Measurements from ENCODE around the gene SLC25A1. TPM values are rescaled to one million over a fixed set of nuclear protein-coding genes. Genes with fewer than 3 reads are reported as not detected.

SLC25A1 gene
- total RNA-seq, 1 experiment from 2014 or later = 34.5 TPM

DNA sequence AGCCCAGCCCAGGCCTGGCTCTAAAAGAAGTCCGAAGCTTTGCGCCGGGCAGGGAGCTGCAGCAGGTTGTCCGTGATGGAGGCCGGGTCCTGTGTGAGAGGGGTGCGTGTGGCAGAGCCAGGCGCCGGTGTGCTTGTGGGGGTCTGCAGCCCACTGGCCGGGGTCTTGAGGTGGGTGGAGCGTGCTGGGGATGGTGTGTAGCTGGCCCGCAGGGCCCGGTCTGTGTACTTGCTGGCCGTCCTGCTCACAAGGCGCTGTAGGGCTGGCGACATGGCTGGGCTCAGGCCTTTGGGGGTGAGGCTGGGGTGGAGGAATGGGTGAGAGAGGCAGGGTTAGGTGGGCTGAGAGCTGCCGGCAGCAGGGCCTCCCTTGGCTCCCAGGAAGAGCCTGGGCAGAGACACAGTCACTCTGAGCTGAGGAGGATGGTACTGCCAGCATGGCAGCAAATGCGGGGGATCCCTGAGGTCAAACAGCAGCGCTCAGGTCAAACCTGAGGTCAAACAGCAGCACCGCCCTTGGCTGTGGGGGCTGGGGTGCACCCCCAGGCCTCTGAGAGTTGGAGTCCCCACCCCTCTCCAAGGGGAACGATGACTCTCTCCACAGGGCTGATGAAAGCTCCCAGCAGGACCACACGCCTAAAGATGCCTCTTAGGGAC is 44.2 kb downstream of the SLC25A1 start:
- DNase-seq = no peak
- Histone ChIP-seq H3K27ac (no peak overlapping the region), H3K27me3 (no peaks in the 10 kb centered on the region), H3K4me3 (no peak overlapping the region), H3K9me3 (replicated peaks) (no peaks in the 10 kb centered on the region), H3K4me1 (no peaks in the 10 kb centered on the region), H3K36me3 (peaks cover 32% of the 10 kb centered on the region)

DNA sequence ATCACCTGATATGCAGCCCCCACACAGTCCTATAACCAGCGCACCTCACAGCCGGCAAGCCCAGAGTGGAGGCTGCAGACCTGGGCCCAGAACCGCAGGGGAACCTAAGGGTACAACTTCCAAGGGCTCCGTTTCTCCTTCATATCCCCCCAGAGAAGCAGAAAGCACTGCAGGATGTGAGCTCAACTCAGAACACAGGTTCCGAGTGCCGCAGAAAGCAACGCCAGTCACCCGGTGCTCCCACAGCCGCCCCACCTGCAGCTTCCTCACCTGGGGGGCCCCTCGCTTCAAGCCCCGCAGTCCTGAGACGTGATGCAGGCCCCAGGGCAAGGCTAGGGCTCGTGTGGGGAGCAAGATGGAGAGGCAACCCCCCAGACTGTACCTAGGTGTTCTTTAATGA is 45.0 kb downstream of the SLC25A1 start:
- Histone ChIP-seq H3K36me3 (peaks cover 26% of the 10 kb centered on the region), H3K4me3 (no peak overlapping the region), H3K9me3 (replicated peaks) (no peaks in the 10 kb centered on the region), H3K27ac (no peak overlapping the region), H3K27me3 (no peaks in the 10 kb centered on the region), H3K4me1 (no peaks in the 10 kb centered on the region)
- no peak for DNase-seq

DNA sequence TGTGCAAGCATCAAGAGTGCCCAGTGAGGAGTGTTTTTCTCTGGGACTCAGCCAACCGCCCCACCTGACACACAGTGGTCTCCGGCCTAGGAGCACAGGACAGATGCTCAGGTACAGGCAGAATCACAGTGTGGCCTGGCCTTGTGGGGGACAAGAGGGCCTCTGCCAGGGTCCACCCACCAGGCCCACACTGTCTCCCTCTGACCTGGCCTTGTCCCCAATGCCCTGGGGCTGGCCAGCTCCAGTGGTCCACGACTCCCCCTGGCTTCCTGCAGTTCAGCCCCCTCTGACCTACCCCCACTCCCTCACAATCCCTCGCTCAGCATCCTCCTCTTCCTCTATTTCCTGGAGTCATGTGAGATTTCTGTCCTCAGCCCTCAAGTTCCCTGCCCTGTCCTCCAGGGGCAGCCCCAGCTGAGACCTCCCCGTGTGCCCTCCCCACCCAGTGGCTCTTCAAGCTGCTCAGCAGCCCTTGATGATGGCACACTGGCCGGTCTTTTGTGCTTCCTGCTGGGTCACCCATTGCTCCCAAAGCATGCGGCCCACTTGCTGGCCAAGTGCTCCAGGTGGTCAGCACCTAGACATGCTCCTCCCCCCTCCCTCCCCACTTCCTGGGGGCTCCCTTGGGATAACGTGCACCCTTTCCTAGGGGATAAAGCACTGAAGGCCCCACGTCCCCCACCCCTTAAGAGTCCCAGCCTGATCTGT is 45.7 kb downstream of the SLC25A1 start:
- H3K36me3 ChIP-seq = peaks cover 26% of the 10 kb centered on the region
- H3K4me1 ChIP-seq = no peaks in the 10 kb centered on the region
- no peak overlapping the region for H3K27ac ChIP-seq
- DNase-seq = no peak
- H3K4me3 ChIP-seq = no peak overlapping the region
- H3K9me3 ChIP-seq (replicated peaks) = no peaks in the 10 kb centered on the region
- no peaks in the 10 kb centered on the region for H3K27me3 ChIP-seq

DNA sequence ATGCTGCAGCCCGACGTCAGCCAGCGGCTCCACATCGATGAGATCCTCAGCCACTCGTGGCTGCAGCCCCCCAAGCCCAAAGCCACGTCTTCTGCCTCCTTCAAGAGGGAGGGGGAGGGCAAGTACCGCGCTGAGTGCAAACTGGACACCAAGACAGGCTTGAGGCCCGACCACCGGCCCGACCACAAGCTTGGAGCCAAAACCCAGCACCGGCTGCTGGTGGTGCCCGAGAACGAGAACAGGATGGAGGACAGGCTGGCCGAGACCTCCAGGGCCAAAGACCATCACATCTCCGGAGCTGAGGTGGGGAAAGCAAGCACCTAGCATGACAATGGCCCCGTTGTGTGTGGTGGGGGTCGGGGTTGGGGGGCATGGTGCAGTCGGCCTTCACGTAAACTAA is 46.4 kb downstream of the SLC25A1 start:
- Histone ChIP-seq H3K4me1 (no peaks in the 10 kb centered on the region), H3K27ac (no peak overlapping the region), H3K9me3 (replicated peaks) (no peaks in the 10 kb centered on the region), H3K27me3 (no peaks in the 10 kb centered on the region), H3K36me3 (peaks cover 19% of the 10 kb centered on the region), H3K4me3 (no peak overlapping the region)
- DNase-seq = no peak

DNA sequence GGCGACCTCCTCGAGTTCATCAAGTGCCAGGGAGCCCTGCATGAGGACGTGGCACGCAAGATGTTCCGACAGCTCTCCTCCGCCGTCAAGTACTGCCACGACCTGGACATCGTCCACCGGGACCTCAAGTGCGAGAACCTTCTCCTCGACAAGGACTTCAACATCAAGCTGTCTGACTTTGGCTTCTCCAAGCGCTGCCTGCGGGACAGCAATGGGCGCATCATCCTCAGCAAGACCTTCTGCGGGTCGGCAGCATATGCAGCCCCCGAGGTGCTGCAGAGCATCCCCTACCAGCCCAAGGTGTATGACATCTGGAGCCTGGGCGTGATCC is 46.9 kb downstream of the SLC25A1 start:
- Histone ChIP-seq H3K27ac (no peak overlapping the region), H3K4me1 (no peaks in the 10 kb centered on the region), H3K27me3 (no peaks in the 10 kb centered on the region), H3K4me3 (no peak overlapping the region), H3K9me3 (replicated peaks) (no peaks in the 10 kb centered on the region), H3K36me3 (peaks cover 17% of the 10 kb centered on the region)
- DNase-seq = no peak

DNA sequence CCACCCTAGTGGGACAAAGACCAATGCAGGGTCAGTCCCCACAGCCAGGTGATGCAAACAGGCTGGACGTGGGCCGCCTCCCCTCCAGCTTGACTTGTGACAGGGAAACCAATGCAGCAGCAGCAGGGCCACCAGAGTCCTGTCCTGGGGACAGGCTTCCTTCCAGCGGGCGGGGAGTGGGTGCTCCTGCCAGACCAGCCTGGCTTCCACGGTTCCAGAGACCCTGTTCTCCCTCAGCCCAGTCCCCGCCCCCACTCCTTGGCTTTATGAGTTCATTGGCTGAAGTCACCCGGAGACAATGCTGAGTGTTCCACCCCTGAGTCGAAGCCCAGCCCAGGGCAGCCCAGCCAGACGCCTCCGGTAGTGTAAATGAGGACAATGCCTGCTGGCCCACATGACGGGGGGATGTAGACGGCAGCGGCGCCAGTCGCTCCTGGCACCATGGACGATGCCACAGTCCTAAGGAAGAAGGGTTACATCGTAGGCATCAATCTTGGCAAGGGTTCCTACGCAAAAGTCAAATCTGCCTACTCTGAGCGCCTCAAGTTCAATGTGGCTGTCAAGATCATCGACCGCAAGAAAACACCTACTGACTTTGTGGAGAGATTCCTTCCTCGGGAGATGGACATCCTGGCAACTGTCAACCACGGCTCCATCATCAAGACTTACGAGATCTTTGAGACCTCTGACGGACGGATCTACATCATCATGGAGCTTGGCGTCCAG is 47.4 kb downstream of the SLC25A1 start, which contains the start of gene TSSK2:
TSS of gene TSSK2 (plus strand) at position 350 of the 726 bp plus-strand sequence. CDS start at position 442, 92 bp downstream.
- Histone ChIP-seq H3K4me1 (no peaks in the 10 kb centered on the region), H3K4me3 (no peak within 1 kb of the TSS), H3K36me3 (peaks cover 16% of the 10 kb centered on the region; the same call in 1 of the 2 replicates), H3K9me3 (replicated peaks) (no peaks in the 10 kb centered on the region), H3K27me3 (no peaks in the 10 kb centered on the region), H3K27ac (no peak within 1 kb of the TSS)
- no peak for DNase-seq

DNA sequence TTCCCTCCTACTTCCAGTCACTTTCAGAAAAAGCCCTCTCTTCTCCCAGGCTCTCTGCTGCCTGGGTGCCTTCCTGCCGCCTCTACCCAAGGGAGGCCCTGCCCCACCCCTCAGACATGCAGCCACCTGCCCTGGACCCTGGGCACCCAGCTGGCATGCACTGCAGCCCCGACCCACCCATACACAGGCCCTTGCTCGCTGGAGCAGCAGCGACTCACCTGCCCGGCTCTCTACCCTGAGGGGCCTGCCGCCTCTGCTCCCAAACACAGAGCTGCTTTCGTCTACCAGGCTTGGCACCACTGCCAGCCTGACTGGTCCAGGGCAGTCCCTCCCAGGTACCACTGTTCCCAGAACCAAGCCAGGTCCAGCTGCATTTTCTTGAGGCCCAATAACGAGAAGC is 48.7 kb downstream of the SLC25A1 start:
- Histone ChIP-seq H3K36me3 (peaks cover 11% of the 10 kb centered on the region; the same call in 1 of the 2 replicates), H3K9me3 (replicated peaks) (no peaks in the 10 kb centered on the region), H3K27me3 (no peaks in the 10 kb centered on the region), H3K4me3 (no peak overlapping the region), H3K27ac (no peak overlapping the region), H3K4me1 (no peaks in the 10 kb centered on the region)
- no peak for DNase-seq

DNA sequence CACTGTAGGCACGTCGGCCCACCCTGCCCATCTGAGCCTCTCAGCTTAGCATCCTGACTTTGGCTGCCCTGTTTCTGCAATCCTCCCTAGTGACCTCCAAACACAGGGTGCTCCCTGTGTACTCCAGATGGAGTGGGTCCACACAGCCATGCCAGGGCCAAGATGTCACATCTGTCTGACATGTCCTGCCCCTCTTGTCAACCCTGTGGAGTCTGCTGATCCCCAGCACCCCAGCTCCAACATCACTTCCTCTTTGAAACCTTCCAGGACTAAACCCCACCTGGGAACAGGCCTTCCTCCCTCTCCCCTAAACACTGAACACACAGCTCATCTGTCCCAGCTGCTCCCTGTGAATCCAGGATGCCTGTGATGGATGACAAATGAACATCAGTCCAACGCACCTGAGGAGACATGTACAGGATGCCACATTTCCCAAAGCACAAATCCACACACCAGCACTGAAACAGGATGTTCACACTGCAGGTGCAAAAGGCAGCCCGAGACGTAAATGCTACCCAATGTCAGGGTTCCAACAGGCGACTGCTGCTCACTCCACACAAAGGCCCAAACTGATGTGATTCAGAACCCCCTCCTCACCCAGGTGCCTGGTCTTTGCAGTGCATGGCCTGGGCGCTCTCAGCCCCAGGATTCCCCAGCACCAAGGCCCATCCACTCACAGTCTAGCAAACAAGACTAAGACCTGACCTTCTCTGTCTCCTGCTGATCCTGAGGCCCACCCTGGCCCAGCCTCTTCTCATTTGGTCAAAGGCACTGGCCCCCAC is 49.4 kb downstream of the SLC25A1 start:
- H3K4me1 ChIP-seq = no peaks in the 10 kb centered on the region
- H3K36me3 ChIP-seq = peaks cover 10% of the 10 kb centered on the region; the same call in 1 of the 2 replicates
- no peak overlapping the region for H3K4me3 ChIP-seq
- H3K27ac ChIP-seq = no peak overlapping the region
- no peaks in the 10 kb centered on the region for H3K9me3 ChIP-seq (replicated peaks)
- no peak for DNase-seq
- H3K27me3 ChIP-seq = no peaks in the 10 kb centered on the region

DNA sequence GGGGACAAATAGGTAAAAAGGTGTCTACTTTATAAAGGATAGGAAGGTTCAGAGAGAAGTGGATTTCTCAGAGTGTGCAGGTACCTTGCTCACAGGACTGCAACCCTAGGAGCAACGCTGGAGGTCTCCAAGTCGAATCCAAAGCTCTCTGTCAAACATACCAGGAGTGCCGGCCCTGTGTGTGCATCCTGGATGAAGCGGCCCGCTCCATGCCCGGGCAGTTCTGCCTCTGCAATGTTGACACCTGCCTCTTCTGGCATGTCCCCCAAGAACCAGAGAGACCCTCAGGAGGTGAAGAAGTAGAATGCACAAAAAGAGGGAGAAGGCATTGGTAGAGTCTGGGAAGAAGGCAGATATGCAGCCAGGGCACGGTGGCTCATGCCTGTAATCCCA is 50.5 kb downstream of the SLC25A1 start:
- Histone ChIP-seq H3K27me3 (no peaks in the 10 kb centered on the region), H3K27ac (no peak overlapping the region), H3K36me3 (0 out of 2 replicates have a peak, but pooled peaks cover 2% of the 10 kb centered on the region), H3K4me1 (no peaks in the 10 kb centered on the region), H3K4me3 (no peak overlapping the region), H3K9me3 (replicated peaks) (no peaks in the 10 kb centered on the region)
- DNase-seq = no peak

DNA sequence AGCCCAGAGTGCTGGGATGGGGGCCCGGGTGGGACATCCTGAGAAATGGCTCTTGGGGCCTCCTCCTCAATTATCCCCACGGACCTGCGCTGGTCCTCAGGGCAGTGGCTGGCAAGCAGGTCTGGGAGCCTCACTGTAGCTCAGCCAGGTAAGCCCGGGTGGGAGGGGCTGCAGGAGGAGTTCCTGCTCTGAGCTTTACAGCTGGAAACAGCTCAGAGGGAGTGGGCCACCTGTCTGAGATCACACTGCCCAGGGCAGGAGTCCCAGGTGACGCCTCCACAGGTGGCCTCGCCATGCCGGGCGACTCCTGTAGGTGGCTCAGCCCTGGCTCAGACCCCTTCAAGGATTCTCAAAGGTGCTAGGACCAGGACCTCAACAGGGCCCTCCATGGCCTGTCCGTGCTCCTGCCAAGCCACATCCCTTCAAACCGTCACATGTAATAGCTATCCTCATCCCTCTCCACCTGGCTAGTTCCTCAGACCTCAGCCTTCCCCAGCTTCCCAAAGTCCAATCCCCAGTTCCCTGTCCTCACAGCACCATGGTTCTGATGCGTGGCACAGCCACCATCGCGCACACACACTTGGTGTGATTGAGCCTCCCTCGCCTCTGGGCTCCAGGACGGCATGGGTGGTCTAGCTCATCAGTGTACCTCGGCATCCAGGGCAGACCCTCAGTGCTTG is 51.1 kb downstream of the SLC25A1 start:
- no peak overlapping the region for H3K4me3 ChIP-seq
- H3K4me1 ChIP-seq = no peaks in the 10 kb centered on the region
- H3K9me3 ChIP-seq (replicated peaks) = no peaks in the 10 kb centered on the region
- H3K36me3 ChIP-seq = 0 out of 2 replicates have a peak, but pooled peaks cover 2% of the 10 kb centered on the region
- no peaks in the 10 kb centered on the region for H3K27me3 ChIP-seq
- no peak for DNase-seq
- no peak overlapping the region for H3K27ac ChIP-seq

DNA sequence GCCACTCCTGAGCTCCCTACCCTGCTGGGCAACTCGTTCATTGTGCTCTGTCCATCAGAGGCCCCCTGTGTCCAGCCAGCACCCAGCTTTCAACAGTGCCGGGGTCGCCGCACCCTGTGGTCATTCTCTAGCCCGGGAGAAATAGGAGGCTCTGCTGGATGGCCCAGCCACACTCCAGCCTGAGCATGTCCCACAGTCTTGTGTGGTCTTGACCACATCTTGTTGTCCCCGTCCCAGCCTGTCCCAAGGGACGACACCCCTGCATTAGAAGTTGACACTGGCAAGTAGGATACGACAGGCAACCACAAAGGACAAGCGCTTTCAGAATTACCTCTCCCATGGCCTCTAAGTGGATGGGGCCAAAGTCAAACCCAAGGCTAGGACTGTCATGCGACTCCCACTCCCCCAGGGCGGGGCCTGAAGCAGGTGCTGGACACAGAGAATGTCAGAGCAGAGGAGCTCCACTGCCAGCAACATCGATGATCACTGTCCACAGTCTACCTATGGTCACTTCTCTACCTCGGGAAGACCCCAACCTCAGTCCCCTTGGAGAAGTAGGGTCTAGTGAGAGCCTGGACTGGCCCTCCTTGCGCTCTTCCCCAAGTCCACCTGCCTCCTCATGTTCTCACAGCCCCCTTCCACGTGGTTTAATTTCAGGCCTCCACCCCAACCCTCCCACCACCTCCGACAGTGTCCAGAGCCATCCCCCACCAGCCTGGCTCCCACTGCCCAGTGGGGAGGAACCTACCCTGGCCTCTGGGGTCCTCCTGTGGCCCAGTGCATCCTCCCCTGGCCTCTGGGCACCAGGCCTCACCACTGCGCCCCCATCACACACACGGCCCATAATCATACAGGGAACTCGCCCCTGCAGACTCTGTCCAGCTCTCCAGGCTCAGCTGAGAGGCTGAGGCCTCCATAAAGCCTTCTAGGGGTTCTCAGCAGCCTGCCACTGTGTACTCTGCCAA is 51.9 kb downstream of the SLC25A1 start:
- H3K4me3 ChIP-seq = no peak overlapping the region

More for the DNA sequence above, 51.9 kb downstream of the SLC25A1 start:
- Histone ChIP-seq H3K4me1 (no peaks in the 10 kb centered on the region), H3K36me3 (no peaks in the 10 kb centered on the region), H3K27me3 (no peaks in the 10 kb centered on the region), H3K9me3 (replicated peaks) (no peaks in the 10 kb centered on the region), H3K27ac (no peak overlapping the region)
- no peak for DNase-seq
